GM21717 (cell line): Measurements from ENCODE around the gene TEX48.

Source experiments
- ATAC-seq: cut with Tn5 transposase; IDR thresholded peaks from one replicate; pipeline ENCODE4 v1.9.1; 2021; ENCODE audit warnings: mild to moderate bottlenecking, moderate library complexity; ENCODE audit not compliant: unreplicated experiment

The TEX48 gene

DNA sequence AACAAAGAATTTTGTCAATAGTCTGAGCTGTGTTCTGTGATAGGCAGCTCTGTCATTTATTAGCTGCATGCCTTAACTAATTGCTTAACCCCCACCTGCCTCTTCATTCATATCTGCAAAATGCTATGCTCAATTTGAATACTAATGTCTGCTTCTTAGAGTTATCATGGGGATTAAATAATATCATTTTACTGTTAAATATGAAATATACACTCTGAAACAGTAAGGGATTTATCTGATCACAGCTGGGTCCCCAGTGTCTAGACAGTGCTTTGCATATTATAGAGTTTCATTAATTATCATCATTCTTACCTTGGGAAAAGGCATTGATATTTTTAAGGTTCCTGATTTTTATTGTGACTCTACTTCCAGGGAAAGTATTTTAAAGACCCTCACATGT, 12.0 kb downstream of the TEX48 start:
- no peak for ATAC-seq

DNA sequence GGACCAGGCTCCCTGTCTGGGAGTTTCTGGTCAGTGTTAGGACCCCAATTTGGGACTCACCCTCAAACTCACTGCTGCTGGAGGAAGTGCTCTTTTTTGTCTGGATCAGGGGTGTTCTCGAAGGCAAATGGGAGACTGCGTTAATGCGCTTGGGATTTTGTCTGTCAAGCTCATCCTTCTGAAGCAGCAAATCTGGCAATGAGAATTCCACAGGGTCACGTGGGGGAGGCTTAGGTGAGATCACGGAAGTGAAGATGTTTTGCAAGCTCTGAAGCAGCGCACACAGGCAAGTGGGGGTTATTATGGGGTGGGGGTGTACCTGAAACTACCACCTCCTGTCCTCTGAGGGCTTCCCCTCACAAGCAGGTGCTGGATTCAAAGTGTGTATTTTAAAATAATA, 13.8 kb downstream of the TEX48 start:
- ATAC-seq: no peak

DNA sequence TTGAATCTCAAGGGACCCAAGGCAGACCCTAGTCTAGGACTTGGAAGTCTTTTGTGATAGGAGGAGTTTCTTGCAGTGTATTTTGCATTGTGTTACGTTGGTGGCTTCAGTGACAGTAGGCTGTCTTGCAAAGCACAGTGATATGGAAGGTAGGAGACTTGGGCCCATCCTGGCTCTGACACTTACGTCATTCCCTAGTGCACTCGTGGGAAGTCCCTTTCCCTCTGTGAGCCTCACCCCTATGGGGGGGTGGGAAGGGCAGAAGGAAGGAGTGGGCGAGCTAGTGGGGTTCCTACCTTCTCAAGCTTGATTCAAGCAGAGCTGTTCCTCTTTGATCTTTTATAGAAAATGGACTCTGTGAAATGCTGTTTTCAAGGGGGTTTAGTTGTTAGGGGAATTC, 15.1 kb downstream of the TEX48 start:
- ATAC-seq: no peak

DNA sequence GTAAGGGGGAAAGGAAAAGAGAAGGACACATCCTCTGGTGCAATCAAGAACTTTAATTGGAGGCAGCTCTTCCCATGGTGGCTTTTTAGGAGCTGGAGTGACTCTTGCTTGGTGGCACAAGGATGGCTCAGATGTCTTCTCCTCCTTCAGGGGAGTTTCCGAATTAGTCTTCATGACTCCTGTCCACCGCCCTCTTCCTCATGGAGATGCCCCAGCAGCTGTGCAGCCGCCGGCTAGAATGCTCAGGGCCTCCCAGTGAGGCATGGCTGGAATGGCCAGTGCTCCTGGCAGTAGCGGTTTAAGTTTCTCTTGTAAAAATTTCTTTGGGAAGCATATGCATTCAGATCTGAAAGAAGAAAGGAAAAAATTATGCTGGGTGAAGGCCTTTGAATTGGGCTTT, 15.6 kb downstream of the TEX48 start:
- no peak for ATAC-seq

DNA sequence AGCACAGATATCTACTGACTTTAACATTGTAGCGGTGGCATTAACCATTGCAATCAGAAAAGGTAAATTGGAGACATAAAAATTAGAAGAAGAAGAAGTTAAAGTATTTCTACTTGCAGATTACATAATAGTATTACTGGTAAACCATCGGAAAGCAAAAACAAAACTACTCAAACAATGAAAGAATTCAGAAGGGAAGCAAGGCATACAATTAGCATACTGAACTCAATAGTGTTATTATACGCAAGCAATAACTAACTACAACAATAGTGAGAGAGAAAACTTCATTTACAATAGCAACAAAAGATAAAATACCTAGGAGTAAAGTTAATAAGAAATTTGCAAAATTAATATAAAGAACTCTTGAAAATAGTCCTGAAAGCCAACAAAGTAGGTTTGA, 17.8 kb downstream of the TEX48 start:
- ATAC-seq: no peak

DNA sequence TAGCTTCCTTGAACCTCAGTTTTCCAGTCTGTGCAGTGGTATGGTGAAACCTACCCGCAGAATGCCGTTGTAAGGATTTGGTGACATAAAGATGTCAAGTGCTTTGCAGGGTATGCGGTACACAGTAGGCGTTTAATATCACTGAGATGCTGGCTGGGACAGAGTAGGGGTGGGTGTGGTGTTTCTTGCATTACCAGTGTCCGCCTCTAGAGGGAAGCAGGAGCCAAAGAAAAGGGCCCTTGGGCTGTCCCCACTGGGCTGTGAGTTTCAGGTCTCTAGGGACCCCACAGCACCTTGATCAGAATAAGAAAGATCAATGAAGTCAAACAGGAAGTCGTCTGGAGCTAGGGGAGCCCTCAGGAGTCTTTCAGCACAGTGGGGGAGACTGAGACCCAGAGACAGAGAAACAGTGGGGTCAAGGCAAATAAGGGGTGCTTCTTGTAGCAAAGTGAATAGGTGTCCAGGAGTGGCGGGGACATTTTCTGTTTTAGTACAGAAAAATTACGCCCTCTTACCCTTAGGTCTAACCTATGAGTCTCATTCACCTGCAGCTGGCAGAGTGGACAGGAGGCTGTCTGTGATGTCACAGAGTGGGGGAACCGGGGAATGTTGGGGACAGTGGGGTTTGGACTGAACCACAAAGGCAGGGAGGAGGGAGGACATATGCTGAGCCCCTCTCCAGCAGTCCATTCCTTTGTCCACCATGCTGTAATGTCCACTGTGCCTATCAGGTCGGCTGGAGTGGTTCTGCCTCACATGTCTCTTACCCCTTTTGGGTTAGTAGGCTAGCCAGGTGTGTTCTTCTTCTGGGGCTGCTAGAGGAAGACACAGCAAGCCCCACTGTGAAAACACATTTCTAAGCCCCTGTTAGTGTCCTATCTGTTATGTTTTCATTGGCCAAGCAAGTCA, 19.7 kb downstream of the TEX48 start:
- ATAC-seq: peak; percentile 69

DNA sequence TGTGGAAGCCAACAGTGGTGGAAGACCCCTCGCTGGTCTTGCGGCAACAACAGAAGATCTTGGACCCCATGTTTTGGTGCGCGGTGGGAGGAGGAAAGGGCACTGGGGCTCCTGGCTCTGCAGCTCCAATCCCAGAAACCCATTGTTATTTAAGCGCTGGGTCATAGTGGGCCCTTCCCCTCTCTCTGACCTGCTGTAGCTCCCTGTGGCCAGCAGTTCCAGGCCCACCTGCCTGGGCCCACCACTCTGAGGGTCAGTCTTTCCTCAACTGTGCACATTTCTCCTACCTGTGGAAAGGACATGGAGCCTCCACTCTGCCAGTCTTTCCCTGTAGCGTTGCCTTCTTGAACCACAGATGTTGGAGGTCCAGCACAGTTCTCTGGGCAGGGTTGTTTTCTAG, 24.3 kb downstream of the TEX48 start, which contains the start of gene TEX53:
TSS of gene TEX53 (minus strand) at position 101 of the 400 bp plus-strand sequence. CDS start at position 70, 31 bp downstream.
- no peak for ATAC-seq

DNA sequence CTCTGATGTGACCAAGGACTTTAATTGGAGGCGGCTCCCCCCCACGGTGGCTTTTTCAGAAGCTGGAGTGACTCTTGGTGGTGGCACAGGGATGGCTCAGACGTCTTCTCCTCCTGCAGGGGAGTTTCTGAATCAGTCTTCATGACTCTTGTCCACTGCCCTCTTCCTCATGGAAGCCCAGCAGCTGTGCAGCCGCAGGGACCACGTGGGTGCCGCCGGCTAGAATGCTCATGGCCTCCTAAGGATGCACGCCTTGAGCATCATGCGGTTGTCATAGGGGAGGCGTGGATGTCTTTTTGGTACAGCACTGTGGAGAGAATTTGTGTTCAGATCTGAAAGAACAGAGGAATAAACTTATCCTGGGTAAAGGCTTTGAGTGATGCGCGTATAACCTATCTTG, 25.7 kb downstream of the TEX48 start:
- no peak for ATAC-seq

DNA sequence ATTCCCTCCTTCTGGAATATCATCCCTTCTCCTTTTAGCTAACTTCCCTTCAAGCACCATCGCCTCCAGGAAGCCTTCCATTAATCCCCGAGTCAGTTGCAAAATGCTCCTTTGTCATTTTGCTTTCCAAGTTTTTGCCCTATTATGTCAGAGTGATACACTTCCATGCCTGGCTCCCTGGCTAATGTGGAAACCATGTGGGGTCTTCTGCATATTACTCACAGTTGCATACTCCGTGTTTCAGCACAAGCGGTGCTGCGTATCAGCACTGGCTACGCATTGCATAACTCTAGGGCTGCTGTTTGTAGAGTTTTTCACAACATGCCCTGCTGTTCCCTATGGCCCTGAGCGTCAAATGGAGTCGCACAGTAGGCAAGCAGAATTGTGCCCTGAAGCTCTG, 26.3 kb downstream of the TEX48 start:
- no peak for ATAC-seq

DNA sequence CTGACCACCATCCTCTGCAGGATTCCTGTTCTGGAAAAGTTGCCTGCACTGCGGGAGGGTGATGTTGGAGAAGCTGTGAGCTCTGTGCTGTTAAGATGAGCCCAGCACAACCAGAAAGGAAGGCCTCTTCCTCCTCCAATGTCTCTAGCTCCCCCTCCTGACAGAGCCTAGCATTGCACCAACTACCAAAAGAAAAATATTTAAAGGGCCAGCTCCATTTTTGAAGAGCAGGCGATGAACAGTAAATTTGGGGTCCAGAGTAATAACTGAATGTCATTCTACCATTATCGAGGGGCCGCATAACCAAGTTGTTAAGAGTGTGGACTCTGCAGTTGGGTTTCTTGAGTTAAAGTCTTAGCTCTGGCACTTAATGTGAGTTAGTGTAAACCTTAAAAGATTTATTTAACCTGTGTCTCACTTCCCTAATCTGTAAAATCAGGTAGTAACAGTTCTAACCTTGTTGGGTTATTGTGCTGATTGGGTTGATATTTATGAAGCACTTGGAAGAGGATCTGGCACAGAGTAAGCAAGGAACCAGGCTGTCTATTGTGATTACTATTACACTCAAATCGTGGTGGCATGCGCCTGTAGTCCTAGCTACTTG, 28.3 kb downstream of the TEX48 start:
- ATAC-seq: peak; percentile 55

DNA sequence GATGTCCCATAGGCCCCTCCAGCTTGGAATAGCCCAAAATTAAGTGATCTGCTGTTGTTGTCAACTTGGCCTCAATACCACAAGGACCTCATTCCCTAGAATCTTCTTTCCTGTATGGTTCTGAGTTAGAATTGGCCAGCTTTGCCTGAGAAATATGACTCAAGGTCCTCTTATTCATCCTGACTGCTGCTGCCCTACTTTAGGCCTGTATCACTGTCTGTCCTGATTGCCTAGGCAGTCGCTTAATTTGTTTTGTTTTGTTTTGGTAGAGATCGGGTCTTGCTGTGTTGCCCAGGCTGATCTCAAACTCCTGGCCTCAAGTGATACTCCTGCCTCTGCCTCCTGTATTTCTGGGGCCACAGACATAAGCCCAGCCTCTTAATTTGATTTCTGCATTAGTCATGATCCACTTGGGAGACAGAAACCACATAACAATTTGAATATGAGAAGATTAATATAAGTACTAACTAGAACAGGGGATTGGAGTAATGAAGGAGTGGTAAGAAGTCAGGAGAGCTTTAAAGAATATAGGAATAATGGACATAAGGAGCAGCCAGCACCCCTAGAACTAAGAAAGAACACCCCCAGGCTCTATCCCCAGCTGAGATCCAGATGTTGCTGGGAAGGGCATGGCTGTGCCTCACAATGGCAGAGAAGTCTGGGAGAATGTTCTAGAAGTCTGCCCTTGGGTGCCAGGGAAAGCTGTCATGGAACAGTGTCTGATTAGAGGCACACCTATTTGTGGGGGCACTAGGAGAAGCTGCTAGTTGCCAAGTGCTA, 29.0 kb downstream of the TEX48 start:
- ATAC-seq: peak; percentile 14

DNA sequence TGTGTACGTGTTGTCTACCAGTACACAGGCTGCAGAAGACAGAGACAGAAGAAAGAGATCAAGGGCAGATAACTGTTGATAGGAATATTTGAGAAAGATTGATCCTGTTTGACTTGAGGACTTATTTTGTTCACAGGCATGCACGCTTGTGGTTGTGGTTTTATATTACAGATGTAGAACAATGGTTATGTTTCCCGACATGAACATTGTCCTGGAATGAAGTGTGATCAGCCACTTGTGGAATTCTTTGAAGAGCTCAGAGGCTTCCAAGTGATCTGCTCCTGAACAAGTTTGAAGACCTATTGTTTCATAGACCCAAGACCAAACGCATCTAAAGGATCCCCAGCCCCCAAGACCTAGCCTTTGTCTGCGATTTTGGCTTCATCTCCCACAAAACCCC, 38.1 kb downstream of the TEX48 start:
- no peak for ATAC-seq

DNA sequence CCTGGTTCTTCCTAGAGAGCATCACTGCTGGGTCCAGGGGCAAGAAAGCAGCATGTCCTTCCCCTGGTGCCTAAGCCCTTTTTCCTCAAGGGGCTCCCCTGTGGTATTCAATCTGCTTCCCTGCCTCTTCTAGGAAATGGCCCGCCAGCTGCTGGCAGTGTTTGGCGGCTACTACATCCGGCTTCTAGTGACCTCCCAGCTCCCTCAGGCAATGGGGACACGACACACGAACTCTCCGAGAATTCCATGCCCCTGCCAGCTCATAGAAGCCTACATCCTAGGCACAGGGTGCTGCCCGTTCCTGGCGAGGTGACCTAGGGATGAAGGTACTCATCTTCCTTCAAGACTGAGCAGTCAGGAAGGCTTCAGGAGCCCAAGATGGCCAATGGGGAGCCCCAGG, 39.0 kb downstream of the TEX48 start:
- ATAC-seq: no peak

DNA sequence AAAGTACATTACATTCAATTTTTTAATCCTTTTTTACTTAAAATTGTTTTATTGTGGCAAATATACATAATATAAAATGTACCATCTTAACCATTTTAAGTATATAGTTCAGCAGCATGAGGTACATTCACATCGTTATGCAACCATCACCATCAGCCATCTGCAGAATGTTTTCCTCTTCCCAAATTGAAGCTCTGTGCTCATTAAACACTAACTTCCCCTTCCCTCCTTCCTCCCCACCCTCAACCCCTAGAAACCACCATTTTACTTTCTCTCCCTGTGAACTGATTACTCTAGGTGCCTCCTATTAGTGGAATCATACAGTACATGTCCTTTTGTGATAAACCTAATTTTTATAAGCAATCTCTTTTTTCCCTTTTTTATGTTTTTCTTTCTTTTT, 40.0 kb downstream of the TEX48 start:
- ATAC-seq: no peak

DNA sequence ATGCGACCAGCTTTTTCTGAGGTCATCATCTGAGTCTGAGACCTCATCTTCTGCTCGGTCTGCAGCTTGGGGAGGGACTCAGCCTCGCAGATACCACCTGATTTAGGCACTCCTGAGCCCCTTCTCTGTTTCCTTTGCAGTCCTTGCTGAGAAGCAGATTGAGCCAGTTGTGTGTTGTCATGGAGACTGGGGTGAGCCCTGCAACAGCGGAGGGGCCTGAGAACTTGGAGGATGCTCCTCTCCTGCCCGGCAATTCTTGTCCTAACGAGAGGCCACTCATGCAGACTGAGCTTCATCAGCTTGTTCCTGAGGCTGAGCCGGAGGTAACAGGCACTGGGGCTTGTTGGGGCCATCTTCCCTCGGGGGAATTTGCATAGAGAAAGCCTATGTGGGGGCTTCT, 43.6 kb downstream of the TEX48 start:
- no peak for ATAC-seq

DNA sequence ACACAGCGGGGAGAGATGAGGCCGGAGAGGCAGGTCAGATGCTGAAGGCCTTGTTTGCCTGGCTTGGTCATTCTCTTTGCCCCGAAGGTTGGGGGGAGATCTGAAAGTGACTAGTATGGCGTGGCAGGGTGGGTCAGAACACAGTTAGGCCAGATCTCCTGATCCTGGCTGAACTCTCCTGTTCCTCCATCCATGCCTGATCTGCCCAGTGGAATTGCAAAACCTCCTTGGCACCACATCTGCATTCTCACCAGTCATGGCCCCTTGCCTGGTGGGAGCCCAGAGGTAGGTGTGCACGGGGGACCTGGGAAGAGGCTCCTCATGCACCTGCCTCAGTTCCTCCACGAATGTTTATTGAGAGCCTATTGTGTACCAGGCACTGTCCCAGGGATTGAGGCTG, 47.6 kb downstream of the TEX48 start:
- ATAC-seq: no peak

DNA sequence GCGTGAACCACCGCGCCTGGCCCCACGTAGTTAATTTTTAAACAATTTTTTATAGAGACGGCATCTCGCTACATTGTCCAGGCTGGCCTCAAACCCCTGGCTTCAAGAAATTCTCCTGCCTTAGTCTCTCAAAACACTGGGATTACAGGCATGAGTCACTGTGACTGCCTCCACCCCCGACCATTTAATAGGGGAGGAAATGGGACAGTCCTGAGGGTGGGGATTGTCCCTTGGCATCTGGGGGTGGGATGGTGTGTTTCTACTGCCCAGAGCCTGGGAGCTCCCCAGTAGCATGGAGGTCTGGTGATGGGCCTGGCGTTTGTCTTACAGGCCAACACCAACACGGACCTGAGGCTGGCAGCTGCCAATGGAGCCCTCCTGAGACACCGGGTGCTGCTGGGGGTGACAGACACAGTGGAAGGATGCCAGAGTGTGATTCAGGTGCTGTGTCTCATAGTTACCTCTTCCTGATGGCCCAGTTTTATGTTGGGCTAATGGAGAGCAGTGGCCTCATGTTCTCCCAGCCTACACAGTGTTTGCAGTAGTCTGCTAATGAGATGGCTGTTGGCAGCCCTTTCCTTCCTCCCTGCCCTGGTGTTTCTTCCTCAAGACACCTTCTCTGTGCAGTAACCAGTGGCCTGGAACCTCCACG, 48.4 kb downstream of the TEX48 start:
- ATAC-seq: no peak

DNA sequence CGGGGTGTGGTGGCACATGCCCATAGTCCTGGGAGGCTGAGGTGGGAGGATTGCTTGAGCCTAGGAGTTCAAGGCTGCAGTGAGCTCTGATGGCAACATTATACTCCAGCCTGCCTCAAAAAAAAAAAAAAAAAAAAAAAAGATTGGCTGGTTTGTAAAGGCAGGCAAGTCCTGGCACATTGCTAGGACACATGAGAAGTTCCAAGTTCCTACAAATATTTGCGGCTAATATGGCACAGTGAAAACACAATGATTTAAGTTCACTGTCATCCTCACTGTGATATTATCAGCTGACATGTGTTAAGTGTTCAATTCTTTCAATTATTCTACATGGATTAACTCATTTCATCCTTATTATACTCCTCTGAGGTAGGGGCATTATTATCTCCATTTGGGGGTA, 50.8 kb downstream of the TEX48 start:
- no peak for ATAC-seq

DNA sequence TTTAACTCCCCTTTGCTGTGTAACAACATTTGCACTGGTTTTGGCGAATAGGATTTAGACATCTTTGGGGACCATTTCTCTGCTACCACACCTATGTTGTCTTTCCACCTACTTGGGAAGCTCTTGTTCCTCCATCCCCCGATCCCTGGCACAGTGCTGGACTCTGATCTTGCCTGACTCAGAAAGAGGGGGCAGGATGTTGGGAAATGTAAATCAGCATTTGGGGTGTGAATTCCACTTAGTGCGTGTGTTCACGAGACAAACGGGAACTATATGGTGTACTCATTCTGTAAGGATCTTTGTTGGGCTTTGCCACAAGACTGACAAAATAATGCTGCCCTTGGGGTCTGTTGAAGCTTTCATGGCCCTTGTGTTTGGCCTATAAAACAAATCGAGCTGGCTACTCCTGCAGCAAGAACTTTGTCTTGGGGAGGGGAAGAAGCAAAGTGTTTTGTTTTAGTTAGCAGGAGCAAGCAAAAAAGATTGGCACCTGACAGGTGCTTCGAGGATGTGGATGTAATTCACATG, 52.4 kb downstream of the TEX48 start:
- ATAC-seq: no peak

DNA sequence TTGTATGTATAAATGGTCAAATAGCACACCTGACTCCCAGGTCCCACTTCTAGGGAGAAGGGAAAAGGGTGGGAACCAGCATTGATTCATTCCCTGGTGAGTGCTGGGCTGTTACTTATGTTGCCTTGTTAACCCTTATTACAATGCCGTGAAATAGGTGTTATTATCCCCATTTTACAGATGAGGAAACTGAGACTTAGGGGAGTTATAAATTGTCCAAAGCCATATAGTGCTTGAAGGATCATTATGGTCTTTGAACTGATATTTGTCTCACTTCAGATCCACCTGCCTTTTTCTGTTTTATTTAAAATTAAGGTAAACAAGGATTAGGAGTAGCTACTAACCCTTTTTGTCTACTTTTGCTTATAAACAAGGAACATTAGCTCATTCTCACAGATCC, 54.4 kb downstream of the TEX48 start:
- no peak for ATAC-seq
